NCI-H2171 (cell line): Measurements from ENCODE around the gene REN.

Experiments
- DNase-seq: peaks from one replicate; lab custom pipeline; 2025; lab: John Stamatoyannopoulos, UW

The REN gene

DNA sequence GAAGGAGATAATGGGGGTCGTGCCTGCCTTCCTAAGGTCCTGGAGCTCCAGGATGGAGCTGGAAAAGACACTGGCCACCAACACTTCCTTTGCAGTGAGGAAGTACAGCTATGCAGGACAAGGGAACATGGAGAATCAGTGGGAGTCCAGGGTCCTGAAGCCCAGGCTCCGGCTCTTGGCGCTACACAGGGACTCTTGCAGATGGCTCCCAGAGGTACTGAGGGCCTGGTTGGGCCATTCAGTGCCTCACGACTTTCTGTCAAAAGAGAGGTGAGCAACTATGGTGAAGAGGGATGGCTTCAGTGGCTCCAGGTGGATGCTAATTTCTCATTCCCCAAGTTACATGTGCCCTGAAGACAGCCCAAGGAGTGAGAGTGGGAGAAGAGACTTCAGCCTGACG is 12.5 kb downstream of the REN start:
- DNase-seq, result no peak

DNA sequence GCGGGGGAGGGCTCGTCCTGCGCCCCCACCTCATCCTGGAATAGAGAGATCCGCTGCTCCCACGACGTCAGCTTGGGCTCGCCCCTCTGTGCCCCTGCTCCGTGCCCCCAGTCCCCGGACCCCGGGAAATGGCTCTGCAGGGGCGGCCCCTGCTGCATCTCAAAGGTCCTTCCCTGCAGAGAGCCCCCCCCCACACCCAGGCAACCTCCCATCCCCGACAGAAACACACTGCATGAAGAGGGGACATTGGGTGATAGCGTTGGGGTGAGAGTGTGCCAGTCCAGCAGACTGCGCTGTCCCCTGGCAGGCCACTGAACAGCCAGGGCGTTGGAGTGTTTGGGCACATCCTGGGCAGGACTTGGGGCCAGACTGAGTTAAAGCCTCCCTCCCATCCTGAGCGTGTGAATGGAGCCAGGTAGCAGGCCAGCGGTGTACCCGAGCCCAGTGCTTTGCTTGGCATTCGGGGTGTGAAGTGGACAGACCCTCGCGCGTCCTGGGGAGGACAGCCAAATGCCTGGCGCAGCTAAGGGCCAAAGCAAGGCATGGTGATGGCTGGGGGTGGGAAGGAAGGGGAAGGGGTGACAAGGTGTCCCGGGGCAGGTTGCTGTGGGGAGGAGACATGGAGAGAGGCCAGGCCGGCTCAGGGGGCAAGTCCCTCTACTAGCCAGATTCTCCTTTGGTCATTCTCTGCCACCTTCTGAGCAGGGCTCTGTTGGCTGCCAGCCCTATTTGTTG is 13.7 kb downstream of the REN start:
- DNase-seq, result no peak

DNA sequence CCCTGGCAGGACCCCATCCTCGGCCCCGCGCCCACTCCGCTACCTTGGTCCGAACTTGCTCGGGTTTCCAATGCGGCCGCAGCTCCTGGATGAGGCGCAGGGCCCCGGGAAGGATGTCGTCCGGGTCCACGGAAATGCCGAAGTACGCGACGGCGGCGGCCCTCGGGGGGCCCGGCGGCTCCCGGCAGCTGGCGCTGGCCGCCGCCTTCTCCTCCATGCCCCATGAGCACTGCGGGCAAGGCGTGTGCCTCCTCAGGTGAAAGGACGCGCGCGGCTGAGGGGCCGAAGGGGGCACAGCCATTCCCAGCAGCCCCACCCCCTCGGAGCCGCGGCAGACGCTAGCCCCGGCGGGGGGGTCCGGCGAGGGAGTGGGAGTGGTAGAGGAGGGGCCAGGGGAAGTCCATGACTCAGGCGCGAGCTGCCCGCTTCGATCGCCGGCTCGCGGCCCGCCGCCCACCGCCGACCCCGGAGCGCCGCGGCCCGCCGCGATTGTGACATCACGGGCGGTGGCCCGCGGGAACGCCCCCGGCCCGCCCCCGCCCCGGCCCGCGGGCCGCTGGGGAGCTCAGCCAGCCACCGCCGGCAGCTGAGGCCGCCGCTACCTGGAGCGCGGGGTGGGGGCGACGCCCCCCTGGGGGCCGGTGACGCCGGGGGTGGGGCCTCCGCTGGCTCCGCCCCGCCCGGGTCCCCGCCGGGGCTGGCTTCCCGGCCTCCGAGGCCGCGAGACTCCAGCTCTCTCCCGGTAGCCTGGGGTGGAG is 14.4 kb downstream of the REN start, which contains the start of gene ETNK2:
TSS of gene ETNK2 (minus strand) at position 493 of the 758 bp plus-strand sequence. CDS start at position 301, 192 bp downstream.
- DNase-seq, result peak; percentile 66

DNA sequence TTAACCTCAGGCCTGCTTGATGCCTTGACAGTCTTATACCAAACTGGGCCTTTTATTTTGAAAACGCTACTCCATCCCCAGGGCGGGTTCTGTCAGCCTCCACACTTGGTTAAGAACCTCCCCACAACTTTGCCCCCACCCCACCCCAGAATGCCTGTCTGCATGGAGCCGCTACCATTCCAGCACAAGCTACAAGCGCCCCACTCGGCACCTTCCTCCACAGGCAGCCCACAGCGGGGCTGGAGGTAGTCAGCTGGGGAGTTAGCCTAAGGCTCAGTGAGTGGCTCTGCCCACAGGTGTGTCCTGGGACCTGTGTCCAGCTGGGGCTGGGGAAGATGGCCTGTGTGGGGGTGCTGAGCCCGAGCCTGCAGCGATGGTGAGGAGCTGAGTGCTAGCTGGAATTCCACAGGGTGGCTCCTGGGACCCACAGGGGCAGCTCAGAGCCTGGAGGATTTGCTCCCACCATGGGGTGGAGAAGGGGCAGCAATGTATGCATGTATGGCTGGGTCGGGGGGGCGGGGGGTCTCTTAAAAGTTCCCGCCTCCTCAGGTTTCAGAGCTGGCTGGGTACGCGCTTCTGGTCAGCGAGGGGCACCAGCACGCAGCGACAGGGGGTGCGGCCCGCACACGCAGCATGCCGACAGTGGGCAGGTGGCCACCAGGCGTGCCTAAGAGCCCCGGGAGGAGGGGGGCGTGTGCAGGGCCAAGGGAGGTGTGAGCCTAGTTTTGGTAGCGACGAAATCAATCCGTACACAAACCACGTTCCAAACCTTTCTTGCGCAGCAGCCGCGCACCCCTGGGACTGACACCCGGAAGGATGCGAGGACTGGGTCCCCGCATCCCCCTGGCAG is 15.2 kb downstream of the REN start:
- DNase-seq, result no peak

DNA sequence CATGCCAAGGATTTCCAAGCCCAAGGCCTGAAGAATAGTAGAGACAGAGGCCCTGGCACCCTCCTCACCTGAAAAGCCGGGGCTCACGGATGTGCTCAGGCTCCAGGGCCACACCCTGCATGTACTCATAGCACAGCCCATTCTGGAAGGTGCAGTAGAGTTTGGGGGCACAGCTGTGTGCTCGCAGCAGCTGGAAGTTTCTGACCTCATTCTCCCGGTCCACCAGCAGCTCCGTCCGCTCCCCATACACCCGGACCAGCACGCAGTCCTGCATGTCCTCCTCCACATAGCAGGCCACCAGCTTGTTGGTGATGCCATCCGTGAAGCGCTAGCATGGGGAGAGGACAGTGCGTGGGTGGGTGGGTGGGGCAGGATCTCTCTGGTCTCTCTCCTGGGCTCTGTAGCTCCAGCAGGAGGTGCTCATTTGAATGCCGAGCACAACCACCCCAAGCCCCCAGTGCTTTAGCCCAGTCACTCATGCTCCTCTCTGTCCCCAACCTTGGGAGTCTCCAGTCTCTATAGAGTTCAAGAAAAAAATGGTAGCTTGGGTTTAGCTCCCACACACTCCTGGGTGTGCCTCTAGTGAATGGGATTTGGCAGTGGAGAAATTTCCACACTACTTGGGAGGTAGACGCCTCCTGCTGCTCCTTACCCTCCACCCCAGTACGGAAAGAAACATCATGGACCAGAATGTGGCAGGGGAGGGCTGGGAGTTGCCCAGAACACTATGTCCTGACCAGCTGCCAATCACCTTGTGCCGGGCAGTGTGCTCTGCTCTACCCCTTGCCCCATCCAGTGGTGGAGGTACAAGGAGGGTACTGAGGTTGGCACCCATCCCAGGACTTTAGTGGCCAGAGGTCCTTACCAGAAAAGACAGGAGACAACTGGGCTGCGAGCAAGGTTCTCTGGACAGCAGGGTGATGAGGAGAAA is 16.2 kb downstream of the REN start:
- no peak for DNase-seq

DNA sequence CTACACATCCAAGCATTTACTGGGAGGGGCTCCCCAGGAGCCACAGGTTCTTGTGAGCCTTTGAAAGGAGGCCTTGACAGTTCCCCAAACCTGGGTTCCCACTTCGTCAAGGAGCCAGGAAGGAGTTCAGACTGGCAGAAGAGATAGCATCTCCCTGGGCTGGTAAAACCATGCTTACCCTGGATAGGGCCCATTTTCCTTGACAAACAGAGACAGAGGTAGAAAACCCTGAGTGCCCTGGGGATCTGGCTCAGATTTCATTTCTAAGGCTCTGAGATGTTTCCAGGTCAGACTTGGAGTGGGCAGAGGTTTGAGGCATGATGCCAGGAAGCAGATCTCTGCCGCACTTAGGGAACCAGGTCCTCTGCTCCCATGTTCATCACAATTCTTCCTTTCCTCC is 17.0 kb downstream of the REN start:
- no peak for DNase-seq

DNA sequence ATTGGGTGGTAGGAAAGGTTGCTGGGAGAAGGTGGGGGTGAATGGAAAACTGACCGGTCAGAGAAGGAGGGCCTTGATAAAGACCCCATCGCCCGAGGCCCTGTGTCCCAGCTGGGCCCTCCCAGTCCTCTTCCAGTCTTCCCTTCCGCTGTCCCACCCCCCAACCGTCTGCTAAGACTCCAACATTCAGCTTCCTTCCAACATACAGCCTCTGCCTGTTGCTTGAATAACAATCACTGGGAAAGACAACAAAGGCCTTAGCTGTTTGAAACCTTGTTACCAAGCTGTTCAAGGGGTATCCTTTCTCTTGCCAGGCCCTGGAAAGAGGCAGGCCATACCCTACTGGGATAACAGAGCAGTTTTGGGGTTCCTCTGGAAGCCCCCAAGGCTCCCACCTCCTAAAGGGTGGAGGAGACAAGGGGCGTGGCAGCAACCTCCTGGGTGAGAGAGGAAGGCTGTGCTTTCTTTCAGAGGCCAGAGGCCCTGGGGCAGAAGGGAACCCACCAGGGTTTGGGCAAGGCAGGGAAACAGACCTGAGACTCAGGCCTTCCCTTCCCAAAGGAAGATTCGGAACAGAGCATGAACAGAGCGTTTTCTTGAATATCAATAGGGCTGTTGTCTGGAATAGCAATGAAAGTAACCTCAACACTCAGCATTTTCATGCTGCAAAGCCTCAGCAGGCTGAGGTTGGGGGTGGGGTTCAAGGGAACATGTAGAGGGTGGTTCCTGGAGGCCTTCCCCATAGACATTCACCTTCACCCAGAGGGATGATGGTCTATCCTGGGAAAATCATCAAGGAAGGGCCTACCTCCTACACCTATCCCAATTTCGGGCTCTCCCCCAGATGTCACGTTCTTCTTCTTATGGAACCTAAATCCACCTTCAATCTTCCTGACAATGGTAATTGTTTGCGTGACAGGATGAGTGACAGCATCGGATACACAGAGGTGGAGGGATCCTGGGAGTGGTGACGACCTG is 18.4 kb downstream of the REN start:
- DNase-seq, result no peak

DNA sequence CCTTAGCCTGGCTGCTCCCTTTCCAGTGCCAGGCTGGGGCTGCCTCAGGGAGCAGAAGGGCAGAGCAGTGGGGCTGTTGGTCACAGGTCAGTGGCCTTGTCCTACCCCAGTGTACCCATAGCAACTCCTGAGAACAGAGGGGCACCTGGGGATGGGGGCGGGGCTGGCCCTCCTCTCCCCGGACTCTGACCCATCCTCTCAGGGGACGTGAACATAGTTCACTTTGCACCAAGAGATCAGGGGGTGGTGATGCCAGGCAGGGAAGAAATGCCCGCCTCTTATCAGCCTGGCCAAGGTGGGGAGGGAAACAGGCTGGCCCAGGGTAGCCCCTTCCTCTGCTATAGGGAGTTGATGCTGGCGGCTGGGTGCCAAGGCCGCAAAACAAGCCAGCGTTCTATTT is 19.2 kb downstream of the REN start:
- no peak for DNase-seq

DNA sequence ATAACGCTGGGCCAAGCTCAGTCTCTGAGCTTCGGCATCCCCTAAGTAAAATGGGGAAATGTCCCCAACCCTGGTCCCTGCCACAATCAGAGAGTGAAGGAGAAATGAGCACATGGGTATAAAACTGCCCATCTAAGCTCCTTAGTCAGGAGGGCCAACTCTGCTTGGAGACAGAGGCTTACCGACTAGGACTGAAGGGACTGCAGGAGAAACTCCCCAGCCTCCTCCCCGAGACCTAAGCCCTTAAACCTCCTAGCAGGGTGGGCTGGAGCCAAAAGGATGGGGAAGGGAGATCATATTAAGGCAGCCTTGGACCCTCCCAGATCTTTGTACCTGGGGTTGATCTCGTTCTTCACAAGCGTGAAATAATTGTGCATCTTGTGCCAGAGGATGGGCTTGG is 19.8 kb downstream of the REN start:
- no peak for DNase-seq

DNA sequence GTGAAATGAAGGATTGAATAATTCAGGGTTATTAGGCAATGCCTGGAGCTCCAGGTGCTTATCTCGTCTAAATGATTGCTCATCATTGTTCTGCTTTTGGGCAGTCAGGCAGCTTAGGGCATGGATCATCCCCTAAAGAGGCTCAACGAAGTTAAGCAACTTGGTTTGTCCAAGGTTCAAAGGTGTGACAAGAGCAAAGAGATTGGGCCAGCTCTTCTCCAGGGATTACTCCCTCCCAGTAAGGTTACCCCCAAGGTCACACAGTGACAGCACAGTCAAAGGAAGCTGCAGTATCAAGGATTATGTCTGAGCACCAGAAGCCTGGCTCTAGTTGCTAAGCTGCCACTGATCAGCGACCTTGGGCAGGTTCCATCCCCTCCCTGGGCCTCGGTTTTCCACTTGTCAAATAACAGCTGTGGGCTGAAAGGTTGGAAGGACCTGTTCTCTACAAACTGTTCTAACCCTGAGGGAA is 21.1 kb downstream of the REN start:
- no peak for DNase-seq

DNA sequence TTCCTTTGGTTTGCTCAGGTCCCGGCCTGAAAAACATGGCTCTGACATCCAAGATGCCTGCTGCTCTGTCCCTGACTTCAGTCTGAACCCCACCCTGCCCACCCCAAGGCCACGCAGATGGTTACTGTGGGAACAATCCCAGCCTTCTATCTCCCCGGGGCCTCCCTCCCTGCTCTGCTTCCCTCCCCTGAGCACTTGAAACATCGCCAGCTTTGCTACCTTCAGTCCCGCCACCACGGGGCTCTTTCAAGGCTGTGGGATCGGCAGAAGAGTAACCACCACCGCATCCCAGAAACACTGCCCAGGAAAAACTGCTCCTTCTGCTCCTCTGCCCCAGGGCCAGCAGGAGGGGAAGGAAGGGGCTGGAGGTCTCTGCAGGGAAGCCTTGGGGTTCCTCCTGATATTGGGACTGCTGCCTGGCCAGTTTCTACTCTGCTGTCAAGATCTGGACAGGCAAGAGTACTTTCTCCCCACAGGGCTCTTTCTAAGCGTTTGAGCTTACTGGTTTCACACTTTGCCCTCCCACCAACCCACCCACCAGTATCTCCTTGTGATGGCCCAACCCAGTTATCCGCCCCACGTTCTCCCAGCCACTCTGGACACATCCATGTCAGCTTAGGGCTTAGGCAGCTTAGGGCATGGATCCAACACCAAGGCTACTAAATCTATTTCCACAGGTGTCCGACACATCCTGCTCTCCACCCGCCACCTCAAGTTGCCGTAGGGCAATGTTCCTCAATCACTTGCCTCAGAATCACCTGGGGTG is 22.7 kb downstream of the REN start:
- no peak for DNase-seq

DNA sequence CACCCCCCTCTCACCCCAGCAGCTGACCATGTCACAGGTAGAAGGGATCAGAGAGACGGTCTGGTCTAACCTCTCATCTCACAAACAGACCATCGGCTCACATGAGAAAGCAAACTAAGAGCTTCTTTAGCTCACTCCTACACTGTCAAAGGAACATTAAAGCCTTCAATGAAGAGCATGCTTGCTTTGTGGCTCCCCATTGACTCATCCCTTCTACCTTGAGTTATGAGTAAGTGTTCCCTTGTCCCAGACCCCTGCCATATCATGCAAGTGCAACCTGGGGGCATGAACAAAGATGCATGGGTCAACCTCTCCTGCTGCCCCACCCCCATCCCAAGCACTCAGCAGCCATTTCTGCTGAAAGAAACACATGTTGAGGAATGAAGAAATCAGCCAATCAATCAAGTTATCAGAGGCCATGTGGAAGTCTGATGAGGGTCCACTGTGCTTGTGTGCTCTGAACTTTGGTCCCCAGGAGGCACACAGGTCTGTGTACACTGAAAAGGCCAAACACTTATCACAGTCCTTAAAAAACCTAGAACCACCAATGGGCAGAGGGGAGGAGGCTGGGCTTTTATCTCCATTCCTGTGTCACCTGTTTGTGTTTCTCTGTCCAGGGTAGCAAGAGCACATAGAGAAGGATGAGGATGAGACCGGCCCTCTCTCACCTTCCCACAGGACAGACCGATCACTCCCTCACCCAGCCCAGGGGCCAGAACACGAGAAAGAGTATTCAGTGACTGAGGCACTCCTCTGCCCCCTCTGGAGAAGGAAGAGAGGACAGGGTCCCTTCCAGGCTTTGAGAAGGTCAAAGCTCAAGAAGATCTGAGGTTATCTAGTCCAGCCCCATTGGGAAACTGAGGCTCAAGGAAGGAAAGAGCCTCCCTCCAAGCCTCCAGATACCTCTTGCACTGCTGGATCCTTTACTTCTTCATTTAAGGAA is 23.8 kb downstream of the REN start:
- no peak for DNase-seq

DNA sequence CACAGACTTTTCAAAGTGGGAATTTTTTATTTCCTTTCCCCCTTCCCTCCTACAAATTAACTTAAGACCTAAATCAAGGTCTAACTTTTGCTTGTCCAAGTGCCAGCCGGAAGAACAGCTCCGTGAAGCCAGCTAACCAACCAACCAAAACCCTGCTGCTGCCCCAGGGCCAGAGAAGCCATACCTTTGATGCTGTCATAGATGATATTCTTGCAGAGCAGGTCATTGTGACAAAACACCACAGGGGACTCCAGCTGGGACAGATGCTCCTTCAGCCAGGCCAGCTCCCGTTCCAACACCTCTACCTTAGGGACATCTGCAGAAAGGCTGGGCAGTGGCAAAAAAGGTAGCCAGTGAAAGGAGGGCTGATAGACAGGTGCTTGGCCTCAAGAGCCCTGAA is 25.0 kb downstream of the REN start:
- no peak for DNase-seq

DNA sequence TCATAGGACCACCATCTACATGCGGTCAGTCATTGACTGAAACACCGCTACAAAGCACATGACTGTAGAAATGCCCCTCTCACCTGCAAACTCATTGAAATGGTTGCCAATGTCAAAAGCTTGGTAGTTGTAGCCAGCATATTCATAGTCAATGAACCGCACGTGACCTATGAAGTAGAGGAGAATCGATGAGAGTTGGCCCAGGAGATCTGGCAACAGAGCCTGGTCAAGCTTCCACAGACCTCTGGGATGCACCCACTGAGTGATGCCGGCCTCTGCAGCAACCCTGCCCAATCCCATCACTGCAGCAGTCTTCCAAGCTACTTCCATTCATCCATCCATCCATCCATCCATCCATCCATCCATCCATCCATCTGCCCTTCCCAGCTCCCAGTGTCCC is 26.2 kb downstream of the REN start:
- DNase-seq, result no peak

DNA sequence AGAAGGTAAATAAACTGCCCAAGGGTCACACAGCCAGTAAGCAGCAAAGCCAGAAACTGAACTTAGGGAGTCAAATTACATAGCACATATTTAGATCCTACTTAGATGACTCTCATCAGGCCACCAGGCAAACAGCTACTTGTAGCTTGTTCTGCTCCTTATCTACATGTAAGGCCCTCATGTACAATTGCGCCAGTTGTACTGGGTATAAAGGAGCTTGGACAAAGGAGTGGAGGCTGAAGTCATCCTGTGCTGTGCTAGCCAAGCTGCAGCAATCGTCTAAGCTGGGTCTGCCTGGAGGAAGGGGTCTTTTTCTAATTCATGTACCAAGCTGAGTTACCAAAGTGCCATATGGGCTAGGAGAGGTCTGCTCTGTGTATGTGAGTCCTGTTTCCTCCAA is 27.0 kb downstream of the REN start:
- DNase-seq, result no peak

DNA sequence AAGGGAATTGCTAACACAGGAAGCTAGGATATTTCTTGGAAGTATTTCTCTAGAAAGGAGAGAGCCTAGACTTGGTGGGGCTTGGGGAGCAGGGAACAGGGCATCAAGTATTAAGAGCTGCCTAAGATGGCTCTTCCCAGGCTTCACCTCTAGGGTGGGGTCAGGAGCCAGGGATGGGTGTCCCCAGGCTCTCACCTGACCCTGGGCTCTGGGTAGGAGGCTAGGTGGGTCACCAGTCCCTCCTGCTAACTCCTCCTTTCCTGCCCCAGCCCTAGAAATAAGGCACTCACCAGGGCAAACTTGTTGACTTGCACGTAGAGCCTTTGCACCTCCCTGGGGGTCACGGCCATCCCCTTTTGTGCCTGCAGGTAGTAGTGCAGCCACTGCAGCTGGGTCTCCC is 29.3 kb downstream of the REN start:
- no peak for DNase-seq

DNA sequence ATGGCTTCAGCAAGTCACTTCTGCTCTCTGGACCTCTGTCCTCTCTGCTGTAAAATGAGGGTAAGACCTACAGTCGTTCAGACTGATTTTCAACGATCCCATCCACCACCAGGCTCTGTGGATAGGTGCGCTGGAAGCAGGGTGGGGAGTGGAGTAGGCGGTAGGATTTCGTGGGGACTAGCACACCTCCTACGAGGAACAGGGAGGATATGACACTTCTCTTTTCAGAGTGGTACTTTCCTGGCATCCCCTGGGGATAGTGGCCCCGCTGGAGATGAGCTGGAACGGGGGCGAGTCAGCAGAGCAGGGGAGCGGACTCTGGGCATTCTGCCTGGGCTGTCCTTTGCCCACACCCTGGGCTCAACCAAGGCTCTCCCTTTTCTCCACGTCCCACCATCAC is 32.0 kb downstream of the REN start:
- no peak for DNase-seq

DNA sequence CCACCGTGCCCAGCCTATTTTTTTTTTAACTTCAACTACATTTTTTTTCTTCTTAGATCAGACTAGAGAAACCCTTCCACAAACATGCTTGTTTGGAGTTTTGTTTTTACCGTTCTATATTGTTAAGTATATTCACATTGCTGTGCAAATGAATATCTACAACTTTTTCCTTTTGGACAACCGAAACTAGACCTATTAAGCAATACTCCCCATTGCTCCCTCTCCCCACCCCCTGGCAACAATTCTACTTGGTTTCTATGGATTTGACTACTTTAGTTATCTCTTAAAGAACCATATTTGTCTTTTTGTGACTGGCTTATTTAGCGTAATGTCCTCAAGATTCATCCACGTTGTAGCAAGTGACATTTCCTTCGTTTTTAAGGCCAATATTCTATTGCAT is 33.4 kb downstream of the REN start:
- no peak for DNase-seq
